Suprapubic skin (tissue), 4 donors: Measurements from ENCODE around the gene FATE1. TPM values are rescaled to one million over a fixed set of nuclear protein-coding genes. Genes with fewer than 3 reads are reported as not detected.

Experiments
- DNase-seq, 2 donors: peaks; one replicate each; pipeline ENCODE4 v3.0.0-alpha.2; 2019; ENCODE audit warnings: low spot score in 2 of 2
- H3K27ac ChIP-seq: fragments of 200-600 bp; sonication (generic); one replicate; pipeline ENCODE4 v1.5.1; 2019
- H3K27me3 ChIP-seq: fragments of 200-600 bp; sonication (generic); one replicate; pipeline ENCODE4 v1.5.1; 2019
- H3K36me3 ChIP-seq: fragments of 200-600 bp; sonication (generic); one replicate; pipeline ENCODE4 v1.5.1; 2019
- H3K4me1 ChIP-seq: fragments of 200-600 bp; sonication (generic); one replicate; pipeline ENCODE4 v1.5.1; 2019
- H3K4me3 ChIP-seq: fragments of 200-600 bp; sonication (generic); one replicate; pipeline ENCODE4 v1.5.1; 2019; ENCODE audit warnings: mild to moderate bottlenecking
- H3K9me3 ChIP-seq: fragments of 200-600 bp; sonication (generic); one replicate; pipeline ENCODE4 v1.5.1; 2019
- EP300 ChIP-seq: sonication (generic); formaldehyde crosslinking; IDR thresholded peaks from one replicate; pipeline ENCODE4 v1.6.1; 2017; ENCODE audit warnings: antibody characterized with exemption
- POLR2A ChIP-seq, 2 donors: fragments of 450-650 bp; IDR thresholded peaks; one replicate each; pipeline ENCODE4 v1.6.1; 2017; ENCODE audit warnings: antibody characterized with exemption in 2 of 2, mild to moderate bottlenecking in 2 of 2, moderate library complexity in 2 of 2
- POLR2AphosphoS5 ChIP-seq, 3 donors: sonication (generic); formaldehyde crosslinking; IDR thresholded peaks; one replicate each; pipeline ENCODE4 v1.6.1; 2017; ENCODE audit warnings: antibody characterized with exemption in 3 of 3
- WGBS: methylation state at CpG from one replicate; pipeline ENCODE4 v1.1.5; 2018; 5-methylcytosine and 5-hydroxymethylcytosine counted together
- total RNA-seq, 4 donors: library from RNA; depleted of rRNA; stranded (reverse); fragments of >200 nt; gene quantifications; one replicate each; pipeline ENCODE4 v1.1.0, GENCODE V29; 2016
- TF ChIP-seq, protein P1 (sequence below), 2 donors: fragments of 200-600 bp in 1 of 2; fragments of 450-650 bp in 1 of 2; sonication (generic) in 1 of 2; IDR thresholded peaks; one replicate each; pipeline ENCODE4 v1.5.1; 2016 to 2019; ENCODE audit warnings: antibody characterized with exemption in 2 of 2, mild to moderate bottlenecking in 1 of 2, moderate library complexity in 1 of 2

The FATE1 gene
- total RNA-seq, 4 donors from 2014 or later = not detected

DNA sequence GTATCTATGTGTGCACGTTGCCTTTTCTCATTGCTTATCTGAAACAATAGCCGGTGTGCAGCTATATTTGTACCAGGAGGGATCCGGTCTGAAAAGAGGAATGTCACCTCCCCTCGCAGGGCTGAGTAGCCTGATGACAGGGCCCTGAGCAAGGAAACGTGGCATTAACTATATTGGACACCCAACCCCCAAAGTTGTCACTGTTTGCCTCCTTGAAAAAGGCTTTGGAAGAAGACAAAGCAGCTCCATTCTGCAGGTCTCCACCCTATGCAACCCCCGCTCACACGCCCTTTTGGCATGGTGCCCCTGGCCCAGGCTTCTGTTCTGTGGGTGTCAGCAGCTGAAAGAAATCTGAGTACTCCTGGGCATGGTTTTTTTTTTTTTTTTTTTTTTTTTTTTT, 12.3 kb upstream of the FATE1 start:
- Histone ChIP-seq H3K4me3 (no peak overlapping the region), H3K36me3 (no peaks in the 10 kb centered on the region), H3K27ac (no peak overlapping the region), H3K4me1 (no peaks in the 10 kb centered on the region), H3K9me3 (no peaks in the 10 kb centered on the region), H3K27me3 (no peaks in the 10 kb centered on the region)
- 38% methylated on average over 7 of the region's 7 CpGs for WGBS
- no peak for DNase-seq
- TF ChIP-seq POLR2AphosphoS5 (IDR thresholded peaks at IDR 0.05) (no peak), POLR2A (IDR thresholded peaks at IDR 0.05) (no peak), EP300 (no peak)
- TF ChIP-seq, protein P1, sequence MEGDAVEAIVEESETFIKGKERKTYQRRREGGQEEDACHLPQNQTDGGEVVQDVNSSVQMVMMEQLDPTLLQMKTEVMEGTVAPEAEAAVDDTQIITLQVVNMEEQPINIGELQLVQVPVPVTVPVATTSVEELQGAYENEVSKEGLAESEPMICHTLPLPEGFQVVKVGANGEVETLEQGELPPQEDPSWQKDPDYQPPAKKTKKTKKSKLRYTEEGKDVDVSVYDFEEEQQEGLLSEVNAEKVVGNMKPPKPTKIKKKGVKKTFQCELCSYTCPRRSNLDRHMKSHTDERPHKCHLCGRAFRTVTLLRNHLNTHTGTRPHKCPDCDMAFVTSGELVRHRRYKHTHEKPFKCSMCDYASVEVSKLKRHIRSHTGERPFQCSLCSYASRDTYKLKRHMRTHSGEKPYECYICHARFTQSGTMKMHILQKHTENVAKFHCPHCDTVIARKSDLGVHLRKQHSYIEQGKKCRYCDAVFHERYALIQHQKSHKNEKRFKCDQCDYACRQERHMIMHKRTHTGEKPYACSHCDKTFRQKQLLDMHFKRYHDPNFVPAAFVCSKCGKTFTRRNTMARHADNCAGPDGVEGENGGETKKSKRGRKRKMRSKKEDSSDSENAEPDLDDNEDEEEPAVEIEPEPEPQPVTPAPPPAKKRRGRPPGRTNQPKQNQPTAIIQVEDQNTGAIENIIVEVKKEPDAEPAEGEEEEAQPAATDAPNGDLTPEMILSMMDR (IDR thresholded peaks at IDR 0.05) = no peak

GRCh38 chrX:151704041-151704663, 11.7 kb upstream of the FATE1 start:
- no peak for DNase-seq
- 60% methylated on average over 13 of the region's 13 CpGs for WGBS
- Histone ChIP-seq H3K27ac (no peak overlapping the region), H3K4me1 (no peaks in the 10 kb centered on the region), H3K4me3 (no peak overlapping the region), H3K9me3 (no peaks in the 10 kb centered on the region), H3K27me3 (no peaks in the 10 kb centered on the region), H3K36me3 (no peaks in the 10 kb centered on the region)
- TF ChIP-seq EP300 = no peak
- TF ChIP-seq POLR2A (IDR thresholded peaks at IDR 0.05) = no peak
- TF ChIP-seq, protein P1 (IDR thresholded peaks at IDR 0.05) = no peak
- no peak for TF ChIP-seq POLR2AphosphoS5 (IDR thresholded peaks at IDR 0.05)

- Histone ChIP-seq H3K27me3 (no peaks in the 10 kb centered on the region), H3K36me3 (no peaks in the 10 kb centered on the region), H3K4me3 (no peak overlapping the region), H3K4me1 (no peaks in the 10 kb centered on the region), H3K9me3 (no peaks in the 10 kb centered on the region), H3K27ac (no peak overlapping the region)
- 89% methylated on average over 7 of the region's 7 CpGs for WGBS
- TF ChIP-seq EP300 (no peak), POLR2AphosphoS5 (IDR thresholded peaks at IDR 0.05) (no peak), POLR2A (IDR thresholded peaks at IDR 0.05) (no peak)
- TF ChIP-seq, protein P1 (IDR thresholded peaks at IDR 0.05) = no peak
- no peak for DNase-seq
These were observed 7.0 kb upstream of the FATE1 start for GRCh38 chrX:151708821-151709220.

DNA sequence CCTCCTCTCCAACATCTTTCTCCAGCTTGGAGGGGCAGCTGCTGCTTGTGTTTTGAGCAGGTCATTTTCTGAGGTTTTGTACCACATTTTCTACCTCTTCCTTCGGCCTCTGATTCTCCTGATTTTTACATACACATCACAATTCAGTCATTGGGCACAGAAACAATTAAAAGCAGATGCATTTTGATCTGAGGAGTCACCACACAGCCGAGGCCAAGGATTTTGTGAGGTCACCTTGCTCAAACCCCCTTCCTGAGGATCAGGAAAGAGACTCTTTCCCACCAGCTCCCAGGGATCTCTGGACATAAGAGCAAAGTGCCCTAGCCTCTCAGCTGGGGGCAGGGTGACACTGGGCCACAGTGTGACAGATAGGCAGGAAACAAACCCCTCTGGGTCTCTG, 5.4 kb upstream of the FATE1 start:
- 49% methylated on average over 2 of the region's 2 CpGs for WGBS
- Histone ChIP-seq H3K27ac (no peak overlapping the region), H3K36me3 (no peaks in the 10 kb centered on the region), H3K4me3 (no peak overlapping the region), H3K27me3 (no peaks in the 10 kb centered on the region), H3K4me1 (no peaks in the 10 kb centered on the region), H3K9me3 (no peaks in the 10 kb centered on the region)
- TF ChIP-seq, protein P1 (IDR thresholded peaks at IDR 0.05) = no peak
- TF ChIP-seq EP300 (no peak), POLR2A (IDR thresholded peaks at IDR 0.05) (no peak)
- DNase-seq = no peak

- peak in 1 of 2 donors; percentile 37 for DNase-seq
- Histone ChIP-seq H3K27me3 (no peaks in the 10 kb centered on the region), H3K4me3 (no peak overlapping the region), H3K4me1 (no peaks in the 10 kb centered on the region), H3K9me3 (no peaks in the 10 kb centered on the region), H3K36me3 (no peaks in the 10 kb centered on the region), H3K27ac (no peak overlapping the region)
- WGBS = 45% methylated on average over 5 of the region's 5 CpGs
- TF ChIP-seq, protein P1 (IDR thresholded peaks at IDR 0.05) = no peak
- no peak for TF ChIP-seq POLR2AphosphoS5 (IDR thresholded peaks at IDR 0.05)
- no peak for TF ChIP-seq EP300
- no peak for TF ChIP-seq POLR2A (IDR thresholded peaks at IDR 0.05)
These were observed 4.7 kb upstream of the FATE1 start for GRCh38 chrX:151711154-151711553.
